ENCODE measurements around the gene LDB3.

DNA sequence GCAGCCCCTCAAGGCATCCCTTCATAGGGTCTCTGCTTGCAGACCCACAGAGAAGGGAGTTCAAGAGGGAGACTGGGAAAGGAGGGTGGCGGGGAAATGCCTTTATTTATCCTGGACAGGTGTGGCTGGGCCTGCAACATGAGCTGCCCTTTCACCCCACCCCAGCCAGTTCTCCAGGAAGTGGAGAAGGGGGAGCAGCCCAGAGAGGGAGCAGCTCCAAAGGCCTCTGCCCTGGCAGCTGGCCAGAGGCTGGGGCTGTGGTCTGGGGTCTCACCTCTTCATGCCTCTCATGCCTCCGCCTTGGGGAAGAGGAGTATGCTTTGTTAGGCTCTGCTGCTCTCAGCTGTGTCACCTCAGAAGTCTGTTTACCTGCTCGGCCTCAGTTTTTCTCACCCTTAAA is 3.1 kb downstream of the LDB3 start:
- TF ChIP-seq POLR2A (IDR thresholded peaks at IDR 0.05) (no peak), CTCF (IDR thresholded peaks at IDR 0.05) (no peak)

Data from heart left ventricle (tissue), 13 donors.